Measurements from ENCODE around the gene NAXD. TPM values are rescaled to one million over a fixed set of nuclear protein-coding genes. Genes with fewer than 3 reads are reported as not detected.
"Not testable (repeated sequence)": the region's sequence is repeated elsewhere in the genome, so short reads cannot be mapped to it uniquely, and the experiment has no call there.

Gene NAXD
- total and polyA plus RNA-seq, 7 experiments from 2014 or later: 17.2 to 35.4 (median 25.9) TPM

DNA sequence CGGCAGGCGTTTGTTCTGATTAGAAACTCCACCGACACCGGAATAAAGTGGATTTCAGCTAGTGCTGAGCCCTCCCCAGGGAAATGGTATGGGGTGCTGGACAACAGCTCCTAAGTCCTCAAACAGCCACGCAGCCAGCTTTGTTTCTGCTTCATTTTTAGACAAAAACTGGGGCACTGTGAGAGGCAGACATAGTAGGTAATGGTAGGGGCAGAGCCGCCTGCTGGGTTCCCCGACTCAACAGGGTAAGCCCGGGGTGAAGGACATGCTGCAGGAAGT lies 50.8 kb downstream of the NAXD start:
- no peaks in the 10 kb centered on the region for H3K27me3 Mint-ChIP-seq
- CTCF ChIA-PET: no interaction called here
- DNase-seq (no peak), ATAC-seq (no peak)
- H3K4me1 Mint-ChIP-seq: peaks cover 0 to 7% (median 7%) of the 10 kb centered on the region in 7 donors
- POLR2A ChIA-PET: interaction anchor here (1.7 kb wide), 1 partner anchor 46 kb away, joined by 4 read pairs; no protein-coding TSS in a partner anchor
- no peak overlapping the region for H3K4me3 ChIP-seq (ENCODE audit: low read length)
- H3K36me3 ChIP-seq (ENCODE audit: control insufficient read depth in 2 of 3, insufficient read depth in 3 of 3, low read length in 3 of 3): peaks cover 0 to 74% (median 6%) of the 10 kb centered on the region in 3 experiments
- intact Hi-C loops (cut with micrococcal nuclease): no loop called here
- no peaks in the 10 kb centered on the region for H3K27me3 ChIP-seq (ENCODE audit: control insufficient read depth in 2 of 2, insufficient read depth in 2 of 2, low read length in 2 of 2)
- no peak overlapping the region for H3K27ac ChIP-seq (ENCODE audit: low read depth, low read length)
- no peaks in the 10 kb centered on the region for H3K4me1 ChIP-seq (ENCODE audit: control insufficient read depth in 2 of 2, insufficient read depth in 2 of 2, low read length in 2 of 2)
- no peak overlapping the region for H3K4me3 Mint-ChIP-seq
- H3K27ac Mint-ChIP-seq: no peak overlapping the region
- peaks cover 29 to 76% (median 47%) of the 10 kb centered on the region in 5 donors for H3K36me3 Mint-ChIP-seq
- peaks cover 0 to 9% (median 4%) of the 10 kb centered on the region in 11 donors for H3K9me3 Mint-ChIP-seq
- H3K9me3 ChIP-seq (ENCODE audit: control insufficient read depth in 2 of 3, low read length in 3 of 3): no peaks in the 10 kb centered on the region

DNA sequence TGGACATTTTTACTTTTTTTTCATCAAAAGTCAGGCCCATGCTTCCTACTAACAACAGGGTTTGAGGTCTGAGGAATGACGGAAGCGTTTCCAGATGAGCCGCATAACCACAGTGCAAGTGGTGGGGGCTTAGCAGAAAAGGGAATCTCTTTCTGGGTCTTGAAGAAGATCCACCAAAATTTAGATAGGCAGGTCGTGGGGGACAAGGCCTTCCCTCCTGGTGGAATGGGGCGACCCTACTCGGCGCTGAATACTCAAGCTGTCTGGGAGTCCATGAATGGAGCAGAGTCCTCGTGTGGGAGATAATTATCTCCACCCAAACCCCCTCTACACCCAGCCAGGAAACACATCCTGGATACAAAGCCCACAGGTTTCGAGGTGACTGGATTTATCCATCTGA lies 53.7 kb downstream of the NAXD start:
- no peak for ATAC-seq
- no peaks in the 10 kb centered on the region for H3K4me1 ChIP-seq (ENCODE audit: control insufficient read depth in 2 of 2, insufficient read depth in 2 of 2, low read length in 2 of 2)
- no peak overlapping the region for H3K27ac Mint-ChIP-seq
- ChIA-PET POLR2A (no interaction called here), CTCF (no interaction called here)
- no peak overlapping the region for H3K27ac ChIP-seq (ENCODE audit: low read depth, low read length)
- peaks cover 4 to 28% (median 22%) of the 10 kb centered on the region in 7 donors for H3K4me1 Mint-ChIP-seq
- intact Hi-C loops (cut with micrococcal nuclease): no loop called here
- no peaks in the 10 kb centered on the region for H3K9me3 ChIP-seq (ENCODE audit: control insufficient read depth in 2 of 3, low read length in 3 of 3)
- H3K36me3 ChIP-seq (ENCODE audit: control insufficient read depth in 2 of 3, insufficient read depth in 3 of 3, low read length in 3 of 3): peaks cover 0 to 47% (median under 1%) of the 10 kb centered on the region in 3 experiments
- no peaks in the 10 kb centered on the region for H3K27me3 ChIP-seq (ENCODE audit: control insufficient read depth in 2 of 2, insufficient read depth in 2 of 2, low read length in 2 of 2)
- peaks cover 17 to 75% (median 39%) of the 10 kb centered on the region in 5 donors for H3K36me3 Mint-ChIP-seq
- no peak for DNase-seq
- no peak overlapping the region for H3K4me3 ChIP-seq (ENCODE audit: low read length)
- peaks cover 0 to 2% (median 0%) of the 10 kb centered on the region in 11 donors for H3K9me3 Mint-ChIP-seq
- no peak overlapping the region for H3K4me3 Mint-ChIP-seq
- H3K27me3 Mint-ChIP-seq: no peaks in the 10 kb centered on the region

DNA sequence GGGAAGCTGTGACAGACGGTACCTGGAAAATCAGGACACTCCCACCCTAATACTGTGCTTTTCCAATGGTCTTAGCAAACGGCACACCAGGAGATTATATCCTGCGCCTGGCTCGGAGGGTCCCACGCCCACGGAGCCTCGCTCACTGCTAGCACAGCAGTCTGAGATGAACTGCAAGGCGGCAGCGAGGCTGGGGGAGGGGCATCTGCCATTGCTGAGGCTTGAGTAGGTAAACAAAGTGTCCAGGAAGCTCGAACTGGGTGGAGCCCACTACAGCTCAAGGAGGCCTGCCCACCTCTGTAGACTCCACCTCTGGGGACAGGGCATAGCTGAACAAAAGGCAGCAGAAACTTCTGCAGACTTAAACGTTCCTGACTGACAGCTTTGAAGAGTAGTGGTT lies 54.5 kb downstream of the NAXD start:
- H3K27ac ChIP-seq (ENCODE audit: low read depth, low read length); H3K9me3 Mint-ChIP-seq; intact Hi-C loops (cut with micrococcal nuclease); H3K27me3 ChIP-seq (ENCODE audit: control insufficient read depth in 2 of 2, insufficient read depth in 2 of 2, low read length in 2 of 2); H3K4me1 ChIP-seq (ENCODE audit: control insufficient read depth in 2 of 2, insufficient read depth in 2 of 2, low read length in 2 of 2); H3K9me3 ChIP-seq (ENCODE audit: control insufficient read depth in 2 of 3, low read length in 3 of 3); H3K27ac Mint-ChIP-seq; DNase-seq; H3K27me3 Mint-ChIP-seq; H3K4me3 Mint-ChIP-seq; ATAC-seq; H3K4me3 ChIP-seq (ENCODE audit: low read length): not testable (repeated sequence)
- peaks cover 17 to 78% (median 46%) of the 10 kb centered on the region in 5 donors for H3K36me3 Mint-ChIP-seq
- POLR2A ChIA-PET: interaction anchor here (0.6 kb wide), 1 partner anchor 245 kb away, joined by 3 read pairs; the partner anchor contains the start of gene ANKRD10
- peaks cover 4 to 33% (median 22%) of the 10 kb centered on the region in 7 donors for H3K4me1 Mint-ChIP-seq
- H3K36me3 ChIP-seq (ENCODE audit: control insufficient read depth in 2 of 3, insufficient read depth in 3 of 3, low read length in 3 of 3): peaks cover 0 to 39% (median 0%) of the 10 kb centered on the region in 3 experiments
- CTCF ChIA-PET: interaction anchor here (0.7 kb wide), 1 partner anchor 89 kb away, joined by 3 read pairs; no protein-coding TSS in a partner anchor

DNA sequence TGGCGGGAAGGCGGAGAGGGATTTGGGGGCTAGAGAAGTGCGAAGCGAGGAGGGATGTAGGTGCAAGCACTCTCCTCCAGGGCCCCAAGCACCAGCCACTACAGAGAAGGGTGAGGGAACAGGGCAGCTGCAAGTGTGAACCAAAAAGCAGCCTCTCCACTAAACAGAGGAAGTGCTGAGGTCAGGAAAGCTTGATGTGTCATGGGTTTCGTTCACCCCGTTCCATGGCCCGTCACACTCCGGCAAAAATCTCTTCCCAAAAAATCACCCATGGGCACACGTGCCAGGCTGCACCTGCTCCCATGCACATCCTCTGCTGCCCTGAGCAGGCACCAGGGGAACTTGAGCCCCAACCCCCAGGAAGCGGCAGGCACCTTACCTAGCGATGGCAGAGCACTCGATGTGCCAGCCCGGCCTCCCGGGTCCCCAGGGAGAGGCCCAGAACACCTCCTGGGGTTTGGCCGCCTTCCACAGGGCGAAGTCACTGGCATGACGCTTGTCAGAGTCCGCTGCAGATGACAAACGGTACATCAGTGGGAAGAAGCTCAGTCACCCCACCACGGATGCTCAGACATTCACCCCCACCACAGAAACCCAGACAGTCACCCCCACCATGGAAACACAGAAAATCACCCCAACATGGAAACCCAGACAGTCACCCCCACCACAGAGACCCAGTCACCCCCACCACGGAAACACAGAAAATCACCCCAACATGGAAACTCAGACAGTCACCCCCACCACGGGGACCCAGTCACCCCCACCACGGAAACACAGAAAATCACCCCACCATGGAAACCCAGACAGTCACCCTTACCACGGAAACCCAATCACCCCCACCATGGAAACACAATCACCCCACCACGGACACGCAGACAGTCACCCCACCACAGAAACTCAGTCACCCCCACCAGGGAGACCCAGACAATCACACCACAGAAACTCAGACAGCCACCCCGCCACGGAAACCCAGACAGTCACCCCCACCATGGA lies 61.5 kb downstream of the NAXD start:
- H3K27me3 ChIP-seq (ENCODE audit: control insufficient read depth in 2 of 2, insufficient read depth in 2 of 2, low read length in 2 of 2): no peaks in the 10 kb centered on the region
- ChIA-PET POLR2A (no interaction called here), CTCF (no interaction called here)
- DNase-seq (no peak), ATAC-seq (peak; percentile 77)
- Mint-ChIP-seq H3K27me3 (no peaks in the 10 kb centered on the region), H3K4me3 (no peak overlapping the region), H3K36me3 (peaks cover 6 to 69% (median 44%) of the 10 kb centered on the region in 5 donors), H3K4me1 (peaks cover 9 to 33% (median 20%) of the 10 kb centered on the region in 7 donors), H3K27ac (no peak overlapping the region), H3K9me3 (no peaks in the 10 kb centered on the region)
- H3K36me3 ChIP-seq (ENCODE audit: control insufficient read depth in 2 of 3, insufficient read depth in 3 of 3, low read length in 3 of 3): peaks cover 0 to 54% (median 15%) of the 10 kb centered on the region in 3 experiments
- no peaks in the 10 kb centered on the region for H3K9me3 ChIP-seq (ENCODE audit: control insufficient read depth in 2 of 3, low read length in 3 of 3)
- no peak overlapping the region for H3K4me3 ChIP-seq (ENCODE audit: low read length)
- intact Hi-C loops (cut with micrococcal nuclease): no loop called here
- no peak overlapping the region for H3K27ac ChIP-seq (ENCODE audit: low read depth, low read length)
- no peaks in the 10 kb centered on the region for H3K4me1 ChIP-seq (ENCODE audit: control insufficient read depth in 2 of 2, insufficient read depth in 2 of 2, low read length in 2 of 2)

DNA sequence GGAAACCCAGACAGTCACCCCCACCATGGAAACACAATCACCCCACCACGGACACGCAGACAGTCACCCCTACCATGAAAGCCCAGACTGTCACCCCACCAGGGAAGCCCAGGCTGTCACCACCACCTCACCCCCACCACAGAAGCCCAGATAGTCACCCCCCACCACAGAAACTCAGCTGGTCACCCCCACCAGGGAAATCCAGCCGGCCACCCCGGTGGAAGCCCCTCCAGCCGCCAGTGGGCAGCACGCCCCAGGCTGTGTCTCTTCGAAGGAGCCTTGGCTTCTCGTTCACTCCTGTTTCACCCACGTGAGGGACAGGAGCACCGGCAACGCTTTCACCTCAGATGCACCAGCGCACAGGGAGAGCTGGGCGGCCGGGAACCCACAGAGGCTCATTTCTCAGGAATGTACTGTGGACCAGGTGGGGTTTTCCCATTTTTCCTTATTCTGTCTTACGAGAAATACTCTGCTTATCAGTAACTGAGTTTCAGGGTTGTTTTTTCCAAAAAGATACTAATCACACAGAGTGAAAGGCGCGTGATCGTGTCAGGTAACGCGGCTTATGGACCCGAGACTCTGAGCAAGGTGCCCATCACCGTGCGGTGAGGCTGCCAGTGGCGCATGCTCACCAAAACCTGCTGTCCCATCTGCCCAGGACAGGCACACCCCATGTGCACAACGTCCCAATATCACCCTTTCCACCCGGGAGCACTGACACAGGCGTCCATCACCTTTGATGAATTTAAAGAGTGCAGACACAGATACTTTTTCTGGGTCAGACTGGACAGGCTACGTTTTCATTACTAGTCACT lies 62.6 kb downstream of the NAXD start:
- no peaks in the 10 kb centered on the region for H3K27me3 ChIP-seq (ENCODE audit: control insufficient read depth in 2 of 2, insufficient read depth in 2 of 2, low read length in 2 of 2)
- peak overlapping the region in 1 of 9 donors; percentile 33 for H3K27ac Mint-ChIP-seq
- ATAC-seq (peak; percentile 16), DNase-seq (no peak)
- ChIA-PET CTCF (no interaction called here), POLR2A (no interaction called here)
- H3K4me3 ChIP-seq (ENCODE audit: low read length): no peak overlapping the region
- H3K27me3 Mint-ChIP-seq: no peaks in the 10 kb centered on the region
- H3K27ac ChIP-seq (ENCODE audit: low read depth, low read length): no peak overlapping the region
- no peak overlapping the region for H3K4me3 Mint-ChIP-seq
- H3K36me3 Mint-ChIP-seq: peaks cover 6 to 67% (median 37%) of the 10 kb centered on the region in 5 donors
- H3K9me3 Mint-ChIP-seq: no peaks in the 10 kb centered on the region
- intact Hi-C loops (cut with micrococcal nuclease): no loop called here
- H3K4me1 Mint-ChIP-seq: peaks cover 4 to 23% (median 16%) of the 10 kb centered on the region in 7 donors
- no peaks in the 10 kb centered on the region for H3K9me3 ChIP-seq (ENCODE audit: control insufficient read depth in 2 of 3, low read length in 3 of 3)
- no peaks in the 10 kb centered on the region for H3K4me1 ChIP-seq (ENCODE audit: control insufficient read depth in 2 of 2, insufficient read depth in 2 of 2, low read length in 2 of 2)
- H3K36me3 ChIP-seq (ENCODE audit: control insufficient read depth in 2 of 3, insufficient read depth in 3 of 3, low read length in 3 of 3): peaks cover 0 to 65% (median 15%) of the 10 kb centered on the region in 3 experiments

DNA sequence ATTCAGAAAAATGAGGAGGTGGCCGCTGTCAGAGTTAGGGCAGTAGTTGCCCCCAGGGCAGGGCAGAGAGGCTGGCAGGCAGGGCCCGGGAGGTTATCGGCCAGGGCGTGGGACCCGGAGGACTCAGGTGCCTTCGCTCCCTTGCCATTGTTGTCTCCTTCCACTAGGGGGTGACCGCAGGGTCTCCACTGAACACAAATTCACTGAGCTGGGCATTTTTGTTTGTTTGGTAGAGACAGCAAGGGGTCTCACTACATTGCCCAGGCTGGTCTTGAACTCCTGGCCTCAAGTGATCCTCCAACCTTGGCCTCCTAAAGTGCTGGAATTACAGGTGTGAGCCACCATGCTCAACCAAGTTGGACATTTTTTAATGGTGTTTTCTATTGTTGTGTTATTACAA lies 65.5 kb downstream of the NAXD start:
- Mint-ChIP-seq H3K9me3 (no peaks in the 10 kb centered on the region), H3K36me3 (peaks cover 12 to 50% (median 31%) of the 10 kb centered on the region in 5 donors), H3K4me1 (peaks cover 4 to 22% (median 12%) of the 10 kb centered on the region in 7 donors), H3K27ac (no peak overlapping the region), H3K4me3 (no peak overlapping the region), H3K27me3 (no peaks in the 10 kb centered on the region)
- DNase-seq: peak in 3 of 9 donors; percentile 8 to 22 (median 21)
- H3K36me3 ChIP-seq (ENCODE audit: control insufficient read depth in 2 of 3, insufficient read depth in 3 of 3, low read length in 3 of 3): peaks cover 0 to 78% (median 15%) of the 10 kb centered on the region in 3 experiments
- H3K9me3 ChIP-seq (ENCODE audit: control insufficient read depth in 2 of 3, low read length in 3 of 3): no peaks in the 10 kb centered on the region
- no peaks in the 10 kb centered on the region for H3K27me3 ChIP-seq (ENCODE audit: control insufficient read depth in 2 of 2, insufficient read depth in 2 of 2, low read length in 2 of 2)
- no peak overlapping the region for H3K4me3 ChIP-seq (ENCODE audit: low read length)
- intact Hi-C loops (cut with micrococcal nuclease): loop anchor here in 1 of 2 donors (5.0 kb wide), 1 partner anchor 371 kb away; no protein-coding TSS in a partner anchor
- no peak for ATAC-seq
- CTCF ChIA-PET: interaction anchor here (0.8 to 1.0 kb wide), 2 partner anchors 42 to 137 kb away, joined by 3 to 4 read pairs; no protein-coding TSS in a partner anchor
- H3K27ac ChIP-seq (ENCODE audit: low read depth, low read length): no peak overlapping the region
- no peaks in the 10 kb centered on the region for H3K4me1 ChIP-seq (ENCODE audit: control insufficient read depth in 2 of 2, insufficient read depth in 2 of 2, low read length in 2 of 2)
- POLR2A ChIA-PET: interaction anchor here (0.6 kb wide), 1 partner anchor 31 kb away, joined by 3 read pairs; no protein-coding TSS in a partner anchor

Measured in naive thymus-derived CD4-positive, alpha-beta T cell (primary cell).